Activated CD4-positive, alpha-beta T cell treated with anti-CD3 and anti-CD28 coated beads, Interleukin-2, amount 50 U/mL, for 4 hours (primary cell): ENCODE results near the gene CLDN7.
A peak's percentile ranks its signal among the peaks of the same experiment; 100 is the strongest.

Experiments
- DNase-seq, 2 experiments: peaks; one replicate each; pipeline ENCODE4 v3.0.0-alpha.2; 2020

Gene CLDN7

GRCh38 chr17:7235693-7236665, 26.3 kb downstream of the CLDN7 start:
- DNase-seq, result no peak

GRCh38 chr17:7234083-7234951, 28.0 kb downstream of the CLDN7 start, which contains the start of gene DVL2:
Gene DVL2 (minus strand): TSS chr17:7234517. CDS start chr17:7234262, 255 bp downstream.
- DNase-seq, result peak; percentile 93

GRCh38 chr17:7233701-7234082, 28.6 kb downstream of the CLDN7 start:
- no peak for DNase-seq

GRCh38 chr17:7232114-7232513, 30.2 kb downstream of the CLDN7 start:
- no peak for DNase-seq

- DNase-seq, result no peak
Measured at GRCh38 chr17:7229504-7229903, 32.8 kb downstream of the CLDN7 start.

- no peak for DNase-seq
Measured at GRCh38 chr17:7228920-7229319, 33.4 kb downstream of the CLDN7 start.

- DNase-seq, result no peak
Measured at GRCh38 chr17:7226721-7227710, 35.3 kb downstream of the CLDN7 start.

- no peak for DNase-seq
Measured at GRCh38 chr17:7225711-7226331, 36.5 kb downstream of the CLDN7 start.

GRCh38 chr17:7224661-7225111, 37.6 kb downstream of the CLDN7 start:
- no peak for DNase-seq

- DNase-seq, result no peak
Measured at GRCh38 chr17:7224110-7224509, 38.2 kb downstream of the CLDN7 start.

GRCh38 chr17:7223375-7223774, 38.9 kb downstream of the CLDN7 start:
- no peak for DNase-seq

- DNase-seq, result no peak
Measured at GRCh38 chr17:7222972-7223292, 39.3 kb downstream of the CLDN7 start.

- DNase-seq, result no peak
Measured at GRCh38 chr17:7222093-7222971, 39.9 kb downstream of the CLDN7 start.

GRCh38 chr17:7221278-7222092, 40.8 kb downstream of the CLDN7 start:
- no peak for DNase-seq

- DNase-seq, result peak; percentile 51 to 58
Measured at GRCh38 chr17:7220593-7221277, 41.5 kb downstream of the CLDN7 start.

- DNase-seq, result peak; percentile 66 to 67
Measured at GRCh38 chr17:7219812-7220592, 42.3 kb downstream of the CLDN7 start, which contains the start of the genes ACADVL and DLG4. Gene ACADVL (plus strand): TSS chr17:7219938. CDS start chr17:7219985, 47 bp downstream. Gene DLG4 (minus strand): TSS chr17:7219836.

- DNase-seq, result no peak
Measured at GRCh38 chr17:7219229-7219811, 43.0 kb downstream of the CLDN7 start.

GRCh38 chr17:7218758-7219157, 43.5 kb downstream of the CLDN7 start:
- DNase-seq, result no peak
